ENCODE results near the gene ASCC1. TPM values are rescaled to one million over a fixed set of nuclear protein-coding genes. Genes with fewer than 3 reads are reported as not detected.

The ASCC1 gene
- total and polyA plus RNA-seq, 4 experiments from 2014 or later = 14.3 to 24.9 (median 18.6) TPM

DNA sequence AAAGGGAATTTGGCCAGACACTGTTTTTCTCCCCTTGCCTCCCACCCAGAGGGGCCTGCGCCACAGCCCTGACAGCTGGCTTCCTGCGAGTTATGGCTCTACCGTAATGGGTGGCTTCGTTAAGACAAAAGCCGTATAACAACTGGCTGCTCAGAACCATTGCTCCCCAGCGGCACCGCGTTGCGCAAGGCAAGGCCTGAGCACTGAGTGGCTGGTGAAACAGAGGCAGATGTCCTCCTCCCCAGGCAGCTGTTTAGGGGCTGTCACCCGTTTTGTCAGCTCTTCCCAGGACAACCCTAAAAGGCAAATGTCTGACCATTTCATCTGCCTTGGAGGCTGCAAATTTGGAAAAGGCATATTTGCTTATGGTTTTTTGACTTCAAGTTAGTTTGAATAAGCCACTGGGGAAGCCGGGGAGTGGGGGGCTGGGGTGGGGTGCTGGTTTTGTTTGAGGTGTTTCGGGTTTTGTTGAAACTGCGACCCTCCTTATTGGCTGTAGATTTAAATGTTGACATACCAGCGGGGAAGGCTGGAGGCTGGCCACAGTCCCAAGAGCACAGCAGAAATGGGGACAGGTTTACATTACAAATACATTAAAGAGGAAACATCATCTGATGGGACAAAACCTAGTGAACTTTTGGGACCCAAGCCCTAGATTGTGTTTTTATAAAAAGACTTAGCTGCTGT lies 127.0 kb downstream of the ASCC1 start:
- Mint-ChIP-seq H3K27me3 (peaks cover 0 to 2% of the 10 kb centered on the region in 2 donors), H3K36me3 (peaks cover 21 to 40% of the 10 kb centered on the region in 2 donors), H3K9me3 (peaks cover 0 to 5% (median 0%) of the 10 kb centered on the region in 8 donors), H3K27ac (peak overlapping the region; percentile 97 to 100 (median 100)), H3K4me1 (peaks cover 31 to 58% (median 43%) of the 10 kb centered on the region in 4 donors), H3K4me3 (peak overlapping the region; percentile 97 to 100 (median 100))
- Histone ChIP-seq H3K36me3 (ENCODE audit: insufficient read depth, low read length) (peaks cover 24% of the 10 kb centered on the region), H3K27me3 (ENCODE audit: insufficient read depth, low read length) (no peaks in the 10 kb centered on the region), H3K4me3 (ENCODE audit: low read length in 2 of 2) (peak overlapping the region; percentile 82 to 98), H3K4me1 (ENCODE audit: insufficient read depth, low read length) (peaks cover 48% of the 10 kb centered on the region), H3K27ac (ENCODE audit: low read depth, low read length) (peak overlapping the region; percentile 94), H3K9me3 (ENCODE audit: control insufficient read depth in 1 of 2, low read length in 2 of 2) (no peaks in the 10 kb centered on the region)
- ChIA-PET POLR2A (ENCODE audit: partially characterized antibody) (interaction anchor here (0.6 to 14.0 kb wide), 26 partner anchors 10 to 266 kb away, joined by 3 to 329 read pairs (median 14); partner anchors contain the start of genes ANAPC16, ASCC1, DDIT4 and DNAJB12), CTCF (ENCODE audit: partially characterized antibody) (interaction anchor here (0.5 to 4.1 kb wide), 19 partner anchors 8 to 771 kb away, joined by 3 to 24 read pairs (median 4); partner anchors contain the start of genes ANAPC16 and ASCC1)
- DNase-seq = peak in 1 of 5 donors; percentile 78
- intact Hi-C loops (cut with micrococcal nuclease) = loop anchor here (1.0 to 10.0 kb wide), 5 partner anchors 18 to 344 kb away; no protein-coding TSS in a partner anchor

- peaks cover 56% of the 10 kb centered on the region for H3K4me1 ChIP-seq (ENCODE audit: insufficient read depth, low read length)
- H3K4me3 ChIP-seq (ENCODE audit: low read length in 2 of 2) = peak within 1 kb of the TSS; percentile 82 to 98
- peak within 1 kb of the TSS; percentile 97 to 100 (median 100) for H3K4me3 Mint-ChIP-seq
- peaks cover 30% of the 10 kb centered on the region for H3K36me3 ChIP-seq (ENCODE audit: insufficient read depth, low read length)
- H3K36me3 Mint-ChIP-seq = peaks cover 25 to 47% of the 10 kb centered on the region in 2 donors
- POLR2A ChIA-PET (ENCODE audit: partially characterized antibody) = interaction anchor here (0.6 to 14.0 kb wide), 39 partner anchors 9 to 1407 kb away, joined by 3 to 329 read pairs (median 6); partner anchors contain the start of genes ANAPC16, ASCC1, DDIT4 and DNAJB12
- peaks cover 39 to 66% (median 51%) of the 10 kb centered on the region in 4 donors for H3K4me1 Mint-ChIP-seq
- H3K27ac ChIP-seq (ENCODE audit: low read depth, low read length) = peak within 1 kb of the TSS; percentile 94
- intact Hi-C loops (cut with micrococcal nuclease) = loop anchor here (1.0 to 10.0 kb wide), 5 partner anchors 9 to 343 kb away; no protein-coding TSS in a partner anchor
- peaks cover 0 to 2% of the 10 kb centered on the region in 2 donors for H3K27me3 Mint-ChIP-seq
- peak within 1 kb of the TSS; percentile 97 to 100 (median 100) for H3K27ac Mint-ChIP-seq
- H3K9me3 ChIP-seq (ENCODE audit: control insufficient read depth in 1 of 2, low read length in 2 of 2) = no peaks in the 10 kb centered on the region
- no peaks in the 10 kb centered on the region for H3K27me3 ChIP-seq (ENCODE audit: insufficient read depth, low read length)
- peaks cover 0 to 5% (median 0%) of the 10 kb centered on the region in 8 donors for H3K9me3 Mint-ChIP-seq
- peak; percentile 84 to 91 (median 86) for DNase-seq
- CTCF ChIA-PET (ENCODE audit: partially characterized antibody) = interaction anchor here (0.7 to 4.1 kb wide), 19 partner anchors 9 to 249 kb away, joined by 3 to 24 read pairs (median 4); partner anchors contain the start of genes ANAPC16 and ASCC1
These were observed 127.8 kb downstream of the ASCC1 start, which contains the start of gene SPOCK2 for GRCh38 chr10:72087969-72088888. TSS of gene SPOCK2 (minus strand) at chr10:72088551. CDS start at chr10:72088328, 223 bp downstream.

GRCh38 chr10:72087392-72087968 lies 128.6 kb downstream of the ASCC1 start:
- H3K36me3 ChIP-seq (ENCODE audit: insufficient read depth, low read length) = peaks cover 36% of the 10 kb centered on the region
- no peaks in the 10 kb centered on the region for H3K27me3 ChIP-seq (ENCODE audit: insufficient read depth, low read length)
- DNase-seq = peak; percentile 49 to 59 (median 54)
- peaks cover 64% of the 10 kb centered on the region for H3K4me1 ChIP-seq (ENCODE audit: insufficient read depth, low read length)
- Mint-ChIP-seq H3K27ac (peak overlapping the region; percentile 93 to 99 (median 97)), H3K27me3 (peaks cover 0 to 2% of the 10 kb centered on the region in 2 donors), H3K4me1 (peaks cover 44 to 74% (median 57%) of the 10 kb centered on the region in 4 donors), H3K9me3 (peaks cover 0 to 5% (median 0%) of the 10 kb centered on the region in 8 donors), H3K4me3 (peak overlapping the region; percentile 92 to 100 (median 97)), H3K36me3 (peaks cover 25 to 53% of the 10 kb centered on the region in 2 donors)
- H3K4me3 ChIP-seq (ENCODE audit: low read length in 2 of 2) = peak overlapping the region; percentile 82 to 98
- peak overlapping the region; percentile 94 for H3K27ac ChIP-seq (ENCODE audit: low read depth, low read length)
- intact Hi-C loops (cut with micrococcal nuclease) = loop anchor here (1.0 to 10.0 kb wide), 3 partner anchors 8 to 343 kb away; no protein-coding TSS in a partner anchor
- CTCF ChIA-PET (ENCODE audit: partially characterized antibody) = interaction anchor here (0.6 to 4.1 kb wide), 15 partner anchors 8 to 250 kb away, joined by 3 to 24 read pairs (median 4); no protein-coding TSS in a partner anchor
- H3K9me3 ChIP-seq (ENCODE audit: control insufficient read depth in 1 of 2, low read length in 2 of 2) = no peaks in the 10 kb centered on the region
- POLR2A ChIA-PET (ENCODE audit: partially characterized antibody) = interaction anchor here (0.6 to 14.0 kb wide), 37 partner anchors 8 to 1408 kb away, joined by 3 to 329 read pairs (median 6); partner anchors contain the start of genes ANAPC16, ASCC1, DDIT4 and DNAJB12

GRCh38 chr10:72086466-72087391 lies 129.3 kb downstream of the ASCC1 start:
- Mint-ChIP-seq H3K27ac (peak overlapping the region; percentile 94 to 99 (median 98)), H3K9me3 (peaks cover 0 to 5% (median 0%) of the 10 kb centered on the region in 8 donors), H3K4me1 (peaks cover 50 to 81% (median 62%) of the 10 kb centered on the region in 4 donors), H3K36me3 (peaks cover 25 to 58% of the 10 kb centered on the region in 2 donors), H3K4me3 (peak overlapping the region; percentile 94 to 99 (median 97)), H3K27me3 (peaks cover 0 to 2% of the 10 kb centered on the region in 2 donors)
- Histone ChIP-seq H3K27me3 (ENCODE audit: insufficient read depth, low read length) (no peaks in the 10 kb centered on the region), H3K36me3 (ENCODE audit: insufficient read depth, low read length) (peaks cover 43% of the 10 kb centered on the region), H3K9me3 (ENCODE audit: control insufficient read depth in 1 of 2, low read length in 2 of 2) (no peaks in the 10 kb centered on the region), H3K4me1 (ENCODE audit: insufficient read depth, low read length) (peaks cover 71% of the 10 kb centered on the region), H3K4me3 (ENCODE audit: low read length in 2 of 2) (peak overlapping the region; percentile 40 to 98), H3K27ac (ENCODE audit: low read depth, low read length) (peak overlapping the region; percentile 94)
- intact Hi-C loops (cut with micrococcal nuclease) = loop anchor here (1.0 to 10.0 kb wide), 3 partner anchors 7 to 342 kb away; no protein-coding TSS in a partner anchor
- POLR2A ChIA-PET (ENCODE audit: partially characterized antibody) = interaction anchor here (0.7 to 14.0 kb wide), 27 partner anchors 7 to 1010 kb away, joined by 3 to 329 read pairs (median 13); partner anchors contain the start of genes ANAPC16, ASCC1, DDIT4 and DNAJB12
- DNase-seq = peak; percentile 66 to 72 (median 69)
- CTCF ChIA-PET (ENCODE audit: partially characterized antibody) = interaction anchor here (0.6 to 4.1 kb wide), 11 partner anchors 16 to 251 kb away, joined by 3 to 24 read pairs (median 4); no protein-coding TSS in a partner anchor

- ChIA-PET POLR2A (ENCODE audit: partially characterized antibody) (interaction anchor here (0.7 to 14.0 kb wide), 14 partner anchors 9 to 251 kb away, joined by 3 to 329 read pairs (median 11); partner anchors contain the start of genes ANAPC16, ASCC1 and DDIT4), CTCF (ENCODE audit: partially characterized antibody) (interaction anchor here (0.8 to 2.6 kb wide), 6 partner anchors 20 to 251 kb away, joined by 3 to 11 read pairs (median 6); no protein-coding TSS in a partner anchor)
- peaks cover 79% of the 10 kb centered on the region for H3K4me1 ChIP-seq (ENCODE audit: insufficient read depth, low read length)
- DNase-seq = peak in 1 of 5 donors; percentile 26
- H3K36me3 ChIP-seq (ENCODE audit: insufficient read depth, low read length) = peaks cover 50% of the 10 kb centered on the region
- H3K4me3 Mint-ChIP-seq = peak overlapping the region; percentile 94 to 99 (median 97)
- H3K27ac Mint-ChIP-seq = peak overlapping the region; percentile 93 to 99 (median 98)
- intact Hi-C loops (cut with micrococcal nuclease) = loop anchor here (5.0 to 10.0 kb wide), 2 partner anchors 41 to 341 kb away; no protein-coding TSS in a partner anchor
- H3K9me3 ChIP-seq (ENCODE audit: control insufficient read depth in 1 of 2, low read length in 2 of 2) = no peaks in the 10 kb centered on the region
- peak overlapping the region; percentile 40 to 98 for H3K4me3 ChIP-seq (ENCODE audit: low read length in 2 of 2)
- H3K27me3 Mint-ChIP-seq = peaks cover 0 to 2% of the 10 kb centered on the region in 2 donors
- H3K9me3 Mint-ChIP-seq = peaks cover 0 to 3% (median 0%) of the 10 kb centered on the region in 8 donors
- peaks cover 25 to 65% of the 10 kb centered on the region in 2 donors for H3K36me3 Mint-ChIP-seq
- H3K27me3 ChIP-seq (ENCODE audit: insufficient read depth, low read length) = no peaks in the 10 kb centered on the region
- H3K27ac ChIP-seq (ENCODE audit: low read depth, low read length) = peak overlapping the region; percentile 94
- H3K4me1 Mint-ChIP-seq = peaks cover 55 to 84% (median 68%) of the 10 kb centered on the region in 4 donors
These were observed 130.1 kb downstream of the ASCC1 start for GRCh38 chr10:72085864-72086465.

Measured in CD4-positive, alpha-beta memory T cell (primary cell).